Spleen (tissue), 11 donors: ENCODE results near the gene SMC6. TPM values are rescaled to one million over a fixed set of nuclear protein-coding genes. Genes with fewer than 3 reads are reported as not detected.

Experiments
- DNase-seq: peaks from one replicate; pipeline ENCODE4 v3.0.0-alpha.2; 2020
- H3K27ac ChIP-seq, 8 donors: fragments of 200-600 bp; sonication (generic) in 7 of 8; 1 replicate in 4 of 8; 2 replicates in 4 of 8; pipeline versions ENCODE4 v1.5.0 to v1.8.0; 2016 to 2021; ENCODE audit warnings: inconsistent platforms in 4 of 8, mild to moderate bottlenecking in 4 of 8, moderate library complexity in 1 of 8
- H3K27me3 ChIP-seq, 7 donors: fragments of 200-600 bp; sonication (generic) in 6 of 7; replicated peaks in 1 of 7; 1 replicate in 4 of 7; 2 replicates in 3 of 7; pipeline versions ENCODE4 v1.5.0 to v1.8.0; 2016 to 2021; ENCODE audit warnings: inconsistent platforms in 3 of 7, mild to moderate bottlenecking in 1 of 7
- H3K36me3 ChIP-seq, 6 donors: fragments of 200-600 bp; sonication (generic) in 5 of 6; 1 replicate in 4 of 6; 2 replicates in 2 of 6; pipeline versions ENCODE4 v1.5.0 to v1.8.0; 2016 to 2021; ENCODE audit warnings: inconsistent platforms in 2 of 6
- H3K4me1 ChIP-seq, 6 donors: fragments of 200-600 bp; sonication (generic) in 5 of 6; 1 replicate in 3 of 6; 2 replicates in 3 of 6; pipeline versions ENCODE4 v1.5.0 to v1.8.0; 2016 to 2021; ENCODE audit warnings: inconsistent platforms in 3 of 6
- H3K4me3 ChIP-seq, 8 donors: fragments of 200-600 bp; sonication (generic) in 7 of 8; 1 replicate in 4 of 8; 2 replicates in 4 of 8; pipeline versions ENCODE4 v1.5.0 to v1.8.0; 2016 to 2021; ENCODE audit warnings: inconsistent platforms in 4 of 8, mild to moderate bottlenecking in 4 of 8, moderate library complexity in 2 of 8
- H3K9me3 ChIP-seq, 8 donors: fragments of 200-600 bp; sonication (generic) in 7 of 8; 1 replicate in 4 of 8; 2 replicates in 4 of 8; pipeline versions ENCODE4 v1.5.0 to v1.8.0; 2016 to 2021; ENCODE audit warnings: inconsistent platforms in 4 of 8
- CTCF ChIP-seq, 11 experiments: fragments of 200-600 bp in 7 of 11; fragments of 450-650 bp in 4 of 11; sonication (generic) in 4 of 11; IDR thresholded peaks in 8 of 11; conservative IDR thresholded peaks in 3 of 11; 1 replicate in 7 of 11; 2 replicates in 4 of 11; pipeline versions ENCODE4 v1.4.0 to v1.8.0; 2016 to 2021; ENCODE audit warnings: antibody characterized with exemption in 11 of 11, inconsistent platforms in 4 of 11, mild to moderate bottlenecking in 1 of 11
- POLR2A ChIP-seq, 3 donors: fragments of 450-650 bp; IDR thresholded peaks; one replicate each; pipeline ENCODE4 v1.5.1; 2017; ENCODE audit warnings: antibody characterized with exemption in 3 of 3, mild to moderate bottlenecking in 1 of 3
- POLR2AphosphoS5 ChIP-seq, 3 donors: sonication (generic); formaldehyde crosslinking; IDR thresholded peaks; one replicate each; pipeline ENCODE4 v1.5.1; 2017; ENCODE audit warnings: antibody characterized with exemption in 3 of 3
- WGBS, 5 donors: extraction: QIAGEN DNeasy Blood & Tissue Kit in 3 of 5; methylation state at CpG; one replicate each; pipeline versions ENCODE4 v1.1.5 to v1.1.7; 2013 to 2018; 5-methylcytosine and 5-hydroxymethylcytosine counted together
- intact Hi-C: fragments of 100-400 bp; cut with DNase I; formaldehyde crosslinking; loops from one replicate; pipeline ENCODE4 v1.15.0; 2023; ENCODE audit warnings: low total_unique reads
- polyA plus RNA-seq, 3 donors: library from polyadenylated mRNA; stranded (reverse); fragments of 200-250 nt; gene quantifications; one replicate each; pipeline ENCODE4 v1.2.1, GENCODE V29; 2013
- total RNA-seq, 7 donors: library from RNA; depleted of rRNA in 3 of 7; stranded (reverse); fragments of >200 nt in 3 of 7; fragmentation: NEBNext Ultra II Directional in 4 of 7; extraction: Animal tissue kit (Norgen Biotek cat#: 25700) in 4 of 7; gene quantifications; one replicate each; pipeline versions ENCODE4 v1.1.0 to v1.2.1, GENCODE V29; 2016 to 2021
- donor health status: healthy with polysubstance abuse.
- donor health status: DM: no; HTN: no; CAD: no; lungs with moderate emphysema.
- donor health status: DM: no; HTN: no; CAD: no.
- donor health status: Bipolar disorder and iron deficiency.
- donor health status: healthy.
- donor health status: DM: no; HTN: no; CAD: no.
- donor health status: DM: yes; HTN: yes; CAD: no.

The SMC6 gene
- total and polyA plus RNA-seq, 10 donors: 17.6 to 44.8 (median 29.0) TPM

- no peak for DNase-seq
- 49 to 74% (median 69%) methylated on average over 4 of the region's 4 CpGs for WGBS, 5 donors
- Histone ChIP-seq H3K4me3 (no peak overlapping the region), H3K4me1 (no peaks in the 10 kb centered on the region), H3K9me3 (no peaks in the 10 kb centered on the region), H3K36me3 (no peaks in the 10 kb centered on the region), H3K27ac (no peak overlapping the region), H3K27me3 (no peaks in the 10 kb centered on the region)
- intact Hi-C loops: no loop called here
- no peak for TF ChIP-seq POLR2A (IDR thresholded peaks at IDR 0.05)
- no peak for TF ChIP-seq POLR2AphosphoS5 (IDR thresholded peaks at IDR 0.05)
- TF ChIP-seq CTCF (IDR thresholded peaks at IDR 0.05 in 8 of 11, conservative IDR thresholded peaks at IDR 0.05 in 3 of 11): no peak
Measured at GRCh38 chr2:17793296-17793695, 39.7 kb upstream of the SMC6 start.

- no peak overlapping the region for H3K27ac ChIP-seq
- H3K36me3 ChIP-seq: no peaks in the 10 kb centered on the region
- intact Hi-C loops: no loop called here
- no peak for DNase-seq
- H3K4me3 ChIP-seq: no peak overlapping the region
- 7 to 47% (median 23%) methylated on average over 1 of the region's 1 CpG for WGBS, 5 donors
- H3K27me3 ChIP-seq: no peaks in the 10 kb centered on the region
- no peaks in the 10 kb centered on the region for H3K9me3 ChIP-seq
- H3K4me1 ChIP-seq: no peaks in the 10 kb centered on the region
- no peak for TF ChIP-seq POLR2A (IDR thresholded peaks at IDR 0.05)
- no peak for TF ChIP-seq CTCF (IDR thresholded peaks at IDR 0.05 in 8 of 11, conservative IDR thresholded peaks at IDR 0.05 in 3 of 11)
- no peak for TF ChIP-seq POLR2AphosphoS5 (IDR thresholded peaks at IDR 0.05)
Measured at GRCh38 chr2:17792515-17792914, 38.9 kb upstream of the SMC6 start.

DNA sequence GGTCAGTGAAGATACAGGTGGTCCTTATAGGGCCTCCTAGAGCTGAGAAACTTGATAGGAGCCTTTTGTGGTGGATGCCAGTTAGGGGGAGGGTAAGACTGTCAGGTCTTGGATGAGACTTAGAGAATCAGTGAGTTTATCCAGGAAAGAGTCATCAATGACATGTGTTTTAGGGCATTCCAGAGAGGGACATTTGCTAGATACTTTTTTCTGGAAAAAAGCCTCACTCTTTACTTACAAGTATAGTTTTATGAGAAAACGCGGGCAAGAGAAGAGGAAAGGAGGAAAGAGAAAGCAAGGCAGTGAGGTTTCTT lies 38.2 kb upstream of the SMC6 start:
- TF ChIP-seq POLR2A (IDR thresholded peaks at IDR 0.05) (no peak), POLR2AphosphoS5 (IDR thresholded peaks at IDR 0.05) (no peak), CTCF (IDR thresholded peaks at IDR 0.05 in 8 of 11, conservative IDR thresholded peaks at IDR 0.05 in 3 of 11) (no peak)
- H3K4me3 ChIP-seq: no peak overlapping the region
- no peaks in the 10 kb centered on the region for H3K36me3 ChIP-seq
- intact Hi-C loops: no loop called here
- 44 to 74% (median 70%) methylated on average over 2 of the region's 2 CpGs for WGBS, 5 donors
- no peaks in the 10 kb centered on the region for H3K9me3 ChIP-seq
- H3K27ac ChIP-seq: no peak overlapping the region
- no peaks in the 10 kb centered on the region for H3K4me1 ChIP-seq
- no peaks in the 10 kb centered on the region for H3K27me3 ChIP-seq
- DNase-seq: no peak

DNA sequence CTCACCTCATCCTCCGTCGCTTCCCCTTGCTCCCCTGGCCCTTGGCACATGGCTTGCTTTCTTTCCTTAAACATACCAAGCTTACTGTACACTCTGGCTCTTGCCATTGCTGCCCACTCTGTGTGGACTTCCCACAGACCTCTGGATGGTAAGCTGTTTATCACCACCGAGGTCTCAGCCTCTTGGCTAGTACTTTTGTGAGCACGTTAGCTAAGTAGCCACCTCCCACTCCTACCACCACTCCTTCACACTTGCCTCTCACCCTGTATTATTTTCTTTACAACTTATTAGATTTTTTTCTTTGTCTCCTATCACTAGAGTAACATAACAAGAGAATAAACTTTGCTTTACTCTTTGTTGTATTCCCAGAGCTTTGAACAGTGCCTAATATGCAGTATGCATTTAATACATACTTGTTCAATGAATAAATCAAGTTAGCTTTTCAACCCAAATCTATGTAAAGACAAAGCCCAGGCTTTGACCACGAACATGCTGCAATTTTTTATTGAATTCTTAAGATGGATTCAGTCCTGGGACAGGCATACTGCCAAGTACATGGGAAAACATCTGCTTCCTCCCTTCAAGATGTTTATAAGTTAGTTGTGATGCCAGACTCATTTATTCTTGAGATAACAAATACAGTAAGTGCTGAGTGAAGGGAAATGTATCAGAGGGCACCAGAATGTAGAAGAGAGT lies 37.7 kb upstream of the SMC6 start:
- Histone ChIP-seq H3K4me3 (no peak overlapping the region), H3K27ac (no peak overlapping the region), H3K9me3 (no peaks in the 10 kb centered on the region), H3K4me1 (no peaks in the 10 kb centered on the region), H3K36me3 (no peaks in the 10 kb centered on the region), H3K27me3 (no peaks in the 10 kb centered on the region)
- 23 to 54% (median 40%) methylated on average over 5 of the region's 5 CpGs for WGBS, 5 donors
- DNase-seq: no peak
- intact Hi-C loops: no loop called here
- no peak for TF ChIP-seq POLR2AphosphoS5 (IDR thresholded peaks at IDR 0.05)
- no peak for TF ChIP-seq POLR2A (IDR thresholded peaks at IDR 0.05)
- no peak for TF ChIP-seq CTCF (IDR thresholded peaks at IDR 0.05 in 8 of 11, conservative IDR thresholded peaks at IDR 0.05 in 3 of 11)
